MCF 10A (cell line): ENCODE results near the gene DHRS4. TPM values are rescaled to one million over a fixed set of nuclear protein-coding genes. Genes with fewer than 3 reads are reported as not detected.
A peak's percentile ranks its signal among the peaks of the same experiment; 100 is the strongest.

Experiments used
- BruUV-seq: library from RNA; stranded (reverse); fragments of 400-500 nt; replicated peaks from 2 replicates; lab custom pipeline; 2021; lab: Mats Ljungman, UMichigan
- CTCF ChIA-PET: fragments of 300-600 bp; sonication (Branson Sonifier 250); formaldehyde crosslinking; extraction: SDS; loops from one replicate; lab custom pipeline; 2021; ENCODE audit warnings: antibody characterized with exemption, inconsistent platforms; lab: Yijun Ruan, JAX
- POLR2A ChIA-PET: fragments of 300-600, 350-650 bp; sonication (Branson Sonifier 250); formaldehyde crosslinking; extraction: SDS; loops from one replicate; lab custom pipeline; 2020; ENCODE audit warnings: antibody characterized with exemption, inconsistent platforms; lab: Yijun Ruan, JAX
- DNase-seq: peaks from one replicate; pipeline ENCODE4 v3.0.0-alpha.2; 2018; ENCODE audit not compliant: unreplicated experiment
- H3K27ac Mint-ChIP-seq: one replicate; pipeline ENCODE4 v1.8.0; 2022; ENCODE audit warnings: mild to moderate bottlenecking, low read depth, mixed read lengths; ENCODE audit not compliant: unreplicated experiment
- H3K27me3 Mint-ChIP-seq: one replicate; pipeline ENCODE4 v1.8.0; 2022; ENCODE audit warnings: mixed read lengths; ENCODE audit not compliant: insufficient read depth, unreplicated experiment
- H3K36me3 Mint-ChIP-seq: one replicate; pipeline ENCODE4 v1.8.0; 2022; ENCODE audit warnings: mild to moderate bottlenecking, moderate library complexity, mixed read lengths; ENCODE audit not compliant: insufficient read depth, unreplicated experiment
- H3K4me1 Mint-ChIP-seq: one replicate; pipeline ENCODE4 v1.8.0; 2022; ENCODE audit warnings: mixed read lengths; ENCODE audit not compliant: insufficient read depth, unreplicated experiment
- H3K4me3 Mint-ChIP-seq: one replicate; pipeline ENCODE4 v1.8.0; 2022; ENCODE audit warnings: mild to moderate bottlenecking, moderate library complexity, mixed read lengths; ENCODE audit not compliant: unreplicated experiment
- H3K9me3 Mint-ChIP-seq: one replicate; pipeline ENCODE4 v1.8.0; 2022; ENCODE audit warnings: mixed read lengths; ENCODE audit not compliant: unreplicated experiment
- CTCF ChIP-seq: fragments of 200-600 bp; IDR thresholded peaks from one replicate; pipeline ENCODE4 v1.8.0; 2022; ENCODE audit warnings: antibody characterized with exemption, mild to moderate bottlenecking; ENCODE audit not compliant: unreplicated experiment
- intact Hi-C: fragments of 100-400 bp; cut with micrococcal nuclease; formaldehyde crosslinking; loops from 2 replicates; pipeline ENCODE4 v1.14.1; 2022
- total RNA-seq: library from RNA; stranded (reverse); gene quantifications from 2 replicates; pipeline ENCODE4 v1.2.3, GENCODE V29; 2022

Gene DHRS4
- total RNA-seq, 1 experiment from 2014 or later = 32.5 TPM

DNA sequence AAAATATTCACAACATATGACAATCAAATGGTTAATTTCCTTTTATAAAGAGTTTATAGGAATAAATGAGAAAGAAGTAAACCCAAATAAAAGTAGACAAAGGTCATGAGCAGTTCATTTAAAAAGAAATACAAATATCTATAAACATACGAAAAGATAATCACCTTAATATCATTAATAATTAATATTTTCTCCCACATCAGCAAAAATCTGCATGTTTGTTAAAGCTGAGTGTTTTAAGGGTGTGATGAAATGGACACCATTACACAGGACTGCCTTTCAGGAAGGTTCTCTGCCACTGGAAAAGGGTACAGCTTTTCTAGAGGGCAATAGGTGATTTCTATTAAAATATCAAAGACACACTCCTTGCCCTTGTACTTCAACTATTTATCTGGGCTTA, 14.7 kb upstream of the DHRS4 start:
- BruUV-seq = no TSS peak
- intact Hi-C loops = no loop called here
- POLR2A ChIA-PET = no interaction called here

DNA sequence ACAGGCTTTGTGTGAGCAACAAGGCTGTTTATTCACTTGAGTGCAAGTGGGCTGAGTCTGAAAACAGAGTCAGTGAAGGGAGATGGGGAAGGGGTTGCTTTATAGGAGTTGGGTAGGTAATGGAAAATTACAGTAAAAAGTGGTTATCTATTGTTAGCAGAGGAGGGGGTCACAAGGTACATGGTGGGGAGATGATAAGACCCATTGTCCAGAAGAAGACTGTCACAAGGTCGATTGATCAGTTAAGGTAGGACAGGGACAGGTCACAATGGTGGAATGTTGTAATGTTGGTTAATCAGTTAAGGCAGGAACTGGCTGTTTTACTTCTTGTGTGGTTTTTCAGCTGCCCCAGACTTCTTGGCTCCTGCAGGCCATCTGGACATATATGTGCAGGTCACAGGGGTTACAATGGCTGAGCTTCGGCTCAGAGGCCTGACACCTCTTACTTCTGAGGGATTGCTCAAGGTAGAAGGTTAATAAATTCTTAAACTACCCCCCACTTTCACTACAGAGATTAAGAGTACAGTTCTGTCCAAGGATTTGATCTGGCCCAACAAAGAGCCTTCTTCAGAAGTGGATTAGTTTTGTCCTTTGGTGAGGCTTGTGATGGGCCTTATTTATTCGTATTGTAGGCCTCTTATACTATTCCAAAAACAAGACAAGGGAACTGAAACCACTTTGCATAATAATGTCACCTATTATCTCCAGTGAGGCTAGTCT, 13.8 kb upstream of the DHRS4 start:
- Mint-ChIP-seq H3K27ac (no peak overlapping the region), H3K4me3 (no peak overlapping the region), H3K9me3 (no peaks in the 10 kb centered on the region), H3K36me3 (peaks cover 6% of the 10 kb centered on the region), H3K27me3 (no peaks in the 10 kb centered on the region), H3K4me1 (no peaks in the 10 kb centered on the region)
- TF ChIP-seq CTCF = no peak
- CTCF ChIA-PET = interaction anchor here (0.6 to 1.0 kb wide), 3 partner anchors 27 to 308 kb away, joined by 3 read pairs; no protein-coding TSS in a partner anchor
- intact Hi-C loops = no loop called here
- no peak for DNase-seq
- TSS peak; percentile 56 for BruUV-seq
- POLR2A ChIA-PET = no interaction called here

More for the DNA sequence above, 14.7 kb upstream of the DHRS4 start:
- Mint-ChIP-seq H3K27ac (no peak overlapping the region), H3K4me3 (no peak overlapping the region), H3K36me3 (peaks cover 6% of the 10 kb centered on the region), H3K4me1 (no peaks in the 10 kb centered on the region), H3K9me3 (no peaks in the 10 kb centered on the region), H3K27me3 (no peaks in the 10 kb centered on the region)
- no peak for TF ChIP-seq CTCF
- CTCF ChIA-PET = interaction anchor here (0.6 to 1.1 kb wide), 4 partner anchors 10 to 307 kb away, joined by 3 to 5 read pairs (median 3); no protein-coding TSS in a partner anchor
- no peak for DNase-seq

- Mint-ChIP-seq H3K9me3 (no peaks in the 10 kb centered on the region), H3K4me1 (peaks cover 2% of the 10 kb centered on the region), H3K27me3 (no peaks in the 10 kb centered on the region), H3K36me3 (peaks cover 6% of the 10 kb centered on the region), H3K27ac (no peak overlapping the region), H3K4me3 (no peak overlapping the region)
- ChIA-PET POLR2A (no interaction called here), CTCF (interaction anchor here (0.7 to 1.4 kb wide), 5 partner anchors 9 to 384 kb away, joined by 3 to 7 read pairs (median 5); partner anchors contain the start of gene DHRS4)
- no peak for DNase-seq
- BruUV-seq = no TSS peak
- no peak for TF ChIP-seq CTCF
- intact Hi-C loops = no loop called here
These were observed 12.3 kb upstream of the DHRS4 start for GRCh38 chr14:23941230-23941629.

GRCh38 chr14:23941669-23942068, 11.9 kb upstream of the DHRS4 start:
- BruUV-seq = no TSS peak
- TF ChIP-seq CTCF = no peak
- ChIA-PET CTCF (interaction anchor here (0.7 to 1.4 kb wide), 5 partner anchors 10 to 384 kb away, joined by 3 to 7 read pairs (median 5); partner anchors contain the start of gene DHRS4), POLR2A (no interaction called here)
- intact Hi-C loops = no loop called here
- no peaks in the 10 kb centered on the region for H3K27me3 Mint-ChIP-seq
- H3K36me3 Mint-ChIP-seq = peaks cover 6% of the 10 kb centered on the region
- no peak overlapping the region for H3K4me3 Mint-ChIP-seq
- H3K4me1 Mint-ChIP-seq = peaks cover 6% of the 10 kb centered on the region
- H3K9me3 Mint-ChIP-seq = no peaks in the 10 kb centered on the region
- H3K27ac Mint-ChIP-seq = no peak overlapping the region
- no peak for DNase-seq
